ENCODE measurements around the gene RHBDD2. TPM values are rescaled to one million over a fixed set of nuclear protein-coding genes. Genes with fewer than 3 reads are reported as not detected.
"Not testable (repeated sequence)": the region's sequence is repeated elsewhere in the genome, so short reads cannot be mapped to it uniquely, and the experiment has no call there.

Gene RHBDD2
- total and polyA plus RNA-seq, 4 donors, result 25.1 to 102 (median 82.0) TPM

DNA sequence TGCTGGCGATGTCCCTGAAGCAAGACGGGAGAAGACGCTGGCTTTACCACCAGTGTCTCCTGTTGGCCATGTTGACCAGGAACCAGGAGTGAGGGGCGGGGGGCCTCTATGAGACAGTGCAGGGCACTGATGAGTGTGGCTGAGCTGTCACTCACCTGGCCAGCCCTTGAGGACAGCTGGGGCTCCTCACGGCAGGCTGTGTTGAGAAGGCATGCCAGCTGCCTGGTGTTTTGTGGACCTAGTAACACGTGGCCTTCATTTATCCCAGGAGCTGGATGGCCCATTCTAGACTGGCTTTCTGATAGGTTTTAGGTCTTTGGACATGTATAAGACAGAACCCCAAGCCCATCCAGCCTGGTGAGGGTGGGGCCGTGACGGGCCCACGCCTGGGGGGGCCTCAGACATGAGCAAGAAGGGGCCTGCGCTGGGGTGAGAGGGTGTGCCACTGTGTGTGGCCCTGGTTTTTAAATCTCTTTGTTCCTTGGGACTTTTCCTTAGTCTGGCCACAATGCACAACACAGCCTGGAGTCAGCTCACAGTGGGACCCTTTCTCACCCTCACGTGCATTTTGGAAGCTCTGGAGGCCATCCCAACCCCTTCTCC is 10.5 kb downstream of the RHBDD2 start:
- Histone ChIP-seq H3K4me3 (no peak overlapping the region), H3K9ac (ENCODE audit: insufficient read depth in 1 of 2, low read length in 2 of 2) (no peak overlapping the region), H3K9me3 (ENCODE audit: control insufficient read depth in 4 of 4, insufficient read depth in 3 of 4, low read length in 3 of 4) (no peaks in the 10 kb centered on the region), H3K27me3 (ENCODE audit: control insufficient read depth in 3 of 3, insufficient read depth in 3 of 3, low read length in 2 of 3) (no peaks in the 10 kb centered on the region), H3K4me1 (ENCODE audit: control insufficient read depth in 5 of 5, insufficient read depth in 5 of 5, low read length in 5 of 5) (peaks cover 0 to 15% (median 10%) of the 10 kb centered on the region in 5 donors), H3K27ac (ENCODE audit: low read depth in 1 of 2, low read length in 1 of 2) (no peak overlapping the region), H3K36me3 (ENCODE audit: control insufficient read depth in 4 of 4, insufficient read depth in 4 of 4, low read length in 4 of 4) (peaks cover 0 to 38% (median 8%) of the 10 kb centered on the region in 4 donors)
- no peak for ATAC-seq (ENCODE audit: insufficient read depth, low FRiP score)
- TF ChIP-seq, protein P1, sequence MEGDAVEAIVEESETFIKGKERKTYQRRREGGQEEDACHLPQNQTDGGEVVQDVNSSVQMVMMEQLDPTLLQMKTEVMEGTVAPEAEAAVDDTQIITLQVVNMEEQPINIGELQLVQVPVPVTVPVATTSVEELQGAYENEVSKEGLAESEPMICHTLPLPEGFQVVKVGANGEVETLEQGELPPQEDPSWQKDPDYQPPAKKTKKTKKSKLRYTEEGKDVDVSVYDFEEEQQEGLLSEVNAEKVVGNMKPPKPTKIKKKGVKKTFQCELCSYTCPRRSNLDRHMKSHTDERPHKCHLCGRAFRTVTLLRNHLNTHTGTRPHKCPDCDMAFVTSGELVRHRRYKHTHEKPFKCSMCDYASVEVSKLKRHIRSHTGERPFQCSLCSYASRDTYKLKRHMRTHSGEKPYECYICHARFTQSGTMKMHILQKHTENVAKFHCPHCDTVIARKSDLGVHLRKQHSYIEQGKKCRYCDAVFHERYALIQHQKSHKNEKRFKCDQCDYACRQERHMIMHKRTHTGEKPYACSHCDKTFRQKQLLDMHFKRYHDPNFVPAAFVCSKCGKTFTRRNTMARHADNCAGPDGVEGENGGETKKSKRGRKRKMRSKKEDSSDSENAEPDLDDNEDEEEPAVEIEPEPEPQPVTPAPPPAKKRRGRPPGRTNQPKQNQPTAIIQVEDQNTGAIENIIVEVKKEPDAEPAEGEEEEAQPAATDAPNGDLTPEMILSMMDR (IDR thresholded peaks at IDR 0.05; ENCODE audit: control extremely low read depth, extremely low read depth), result no peak
- DNase-seq, result no peak
- 89 to 96% methylated on average over 11 of the region's 11 CpGs for WGBS, 2 donors

DNA sequence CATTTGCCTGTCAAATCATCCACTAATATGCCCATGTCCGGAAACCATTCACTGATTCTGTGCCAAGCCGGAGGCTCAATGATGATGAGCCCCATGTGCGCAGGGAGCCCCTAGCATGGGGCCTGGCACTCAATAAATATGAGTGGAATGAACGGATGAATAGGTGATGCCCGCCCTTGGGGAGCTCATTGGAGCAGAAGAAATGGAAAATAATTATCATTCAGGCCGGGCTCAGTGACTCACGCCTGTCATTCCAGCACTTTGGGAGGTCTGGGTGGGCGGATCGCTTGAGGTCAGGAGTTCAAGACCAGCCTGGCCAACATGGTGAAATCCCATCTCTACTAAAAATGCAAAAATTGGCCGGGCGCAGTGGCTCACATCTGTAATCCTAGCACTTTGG is 11.0 kb downstream of the RHBDD2 start:
- 79 to 91% methylated on average over 11 of the region's 11 CpGs for WGBS, 2 donors
- Histone ChIP-seq H3K9ac (ENCODE audit: insufficient read depth in 1 of 2, low read length in 2 of 2) (no peak overlapping the region), H3K27ac (ENCODE audit: low read depth in 1 of 2, low read length in 1 of 2) (no peak overlapping the region), H3K4me1 (ENCODE audit: control insufficient read depth in 5 of 5, insufficient read depth in 5 of 5, low read length in 5 of 5) (peaks cover 0 to 15% (median 10%) of the 10 kb centered on the region in 5 donors), H3K4me3 (no peak overlapping the region), H3K9me3 (ENCODE audit: control insufficient read depth in 4 of 4, insufficient read depth in 3 of 4, low read length in 3 of 4) (no peaks in the 10 kb centered on the region), H3K36me3 (ENCODE audit: control insufficient read depth in 4 of 4, insufficient read depth in 4 of 4, low read length in 4 of 4) (peaks cover 0 to 33% (median 4%) of the 10 kb centered on the region in 4 donors), H3K27me3 (ENCODE audit: control insufficient read depth in 3 of 3, insufficient read depth in 3 of 3, low read length in 2 of 3) (no peaks in the 10 kb centered on the region)
- no peak for DNase-seq
- no peak for ATAC-seq (ENCODE audit: insufficient read depth, low FRiP score)
- TF ChIP-seq, protein P1 (IDR thresholded peaks at IDR 0.05; ENCODE audit: control extremely low read depth, extremely low read depth), result no peak

DNA sequence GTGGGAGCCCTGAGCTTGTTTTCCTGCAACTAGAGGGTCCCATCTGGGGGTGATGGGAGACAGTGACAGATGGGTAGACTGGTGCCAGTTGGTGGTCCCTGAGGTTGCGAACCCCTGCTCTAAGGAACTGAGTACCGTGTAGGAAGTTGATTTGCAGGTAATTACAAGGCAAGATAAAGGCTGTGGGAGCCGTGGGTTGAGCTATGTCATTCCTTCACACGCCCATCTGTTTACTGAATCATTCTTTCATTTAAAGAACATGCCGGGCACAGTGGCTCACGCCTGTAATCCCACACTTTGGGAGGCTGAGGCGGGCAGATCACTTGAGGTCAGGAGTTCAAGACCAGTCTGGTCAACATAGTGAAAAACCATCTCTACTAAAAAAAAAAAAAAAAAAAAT is 12.4 kb downstream of the RHBDD2 start:
- Histone ChIP-seq H3K4me1 (ENCODE audit: control insufficient read depth in 5 of 5, insufficient read depth in 5 of 5, low read length in 5 of 5) (peaks cover 0 to 15% (median 10%) of the 10 kb centered on the region in 5 donors), H3K27ac (ENCODE audit: low read depth in 1 of 2, low read length in 1 of 2) (peak overlapping the region in 1 of 2 donors; percentile 10), H3K36me3 (ENCODE audit: control insufficient read depth in 4 of 4, insufficient read depth in 4 of 4, low read length in 4 of 4) (peaks cover 0 to 20% (median 4%) of the 10 kb centered on the region in 4 donors)
- not testable (repeated sequence) for H3K4me3 ChIP-seq; DNase-seq; H3K9me3 ChIP-seq (ENCODE audit: control insufficient read depth in 4 of 4, insufficient read depth in 3 of 4, low read length in 3 of 4); H3K9ac ChIP-seq (ENCODE audit: insufficient read depth in 1 of 2, low read length in 2 of 2); H3K27me3 ChIP-seq (ENCODE audit: control insufficient read depth in 3 of 3, insufficient read depth in 3 of 3, low read length in 2 of 3); ATAC-seq (ENCODE audit: insufficient read depth, low FRiP score)
- 77 to 83% methylated on average over 7 of the region's 7 CpGs for WGBS, 2 donors

DNA sequence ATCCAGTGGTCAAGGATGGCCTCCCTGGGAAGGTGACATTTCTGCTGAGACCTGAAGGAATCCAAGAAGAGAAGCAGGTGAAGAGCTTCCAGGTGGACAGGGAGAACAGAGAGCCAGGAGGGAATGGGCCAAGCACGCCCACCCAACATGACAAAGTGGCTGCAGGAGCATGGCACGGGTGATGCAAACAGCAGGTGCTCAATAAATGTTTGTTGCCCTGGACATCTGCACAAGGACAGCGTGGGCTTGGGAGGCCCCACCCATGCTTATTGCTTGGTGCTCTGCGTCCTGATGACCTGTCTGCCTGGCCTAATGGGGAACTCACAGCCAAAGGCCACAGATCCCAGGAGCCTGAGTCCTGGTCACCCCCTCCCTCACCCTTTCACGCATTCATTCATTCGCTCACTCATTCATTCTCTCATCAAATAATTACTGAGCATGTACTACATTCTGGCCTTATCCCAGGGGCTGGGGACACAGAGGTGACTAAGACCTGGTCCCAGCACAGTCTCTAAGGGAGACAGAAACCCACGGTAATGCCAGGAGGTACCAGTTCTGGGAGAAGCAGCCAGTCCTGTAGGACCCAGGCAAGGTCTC is 13.1 kb downstream of the RHBDD2 start:
- peak overlapping the region in 1 of 2 donors; percentile 89 for H3K27ac ChIP-seq (ENCODE audit: low read depth in 1 of 2, low read length in 1 of 2)
- DNase-seq, result no peak

More for the DNA sequence above, 13.1 kb downstream of the RHBDD2 start:
- 90 to 91% methylated on average over 7 of the region's 7 CpGs for WGBS, 2 donors
- Histone ChIP-seq H3K4me3 (no peak overlapping the region), H3K36me3 (ENCODE audit: control insufficient read depth in 4 of 4, insufficient read depth in 4 of 4, low read length in 4 of 4) (peaks cover 0 to 15% (median 3%) of the 10 kb centered on the region in 4 donors), H3K4me1 (ENCODE audit: control insufficient read depth in 5 of 5, insufficient read depth in 5 of 5, low read length in 5 of 5) (peaks cover 0 to 15% (median 10%) of the 10 kb centered on the region in 5 donors), H3K27me3 (ENCODE audit: control insufficient read depth in 3 of 3, insufficient read depth in 3 of 3, low read length in 2 of 3) (no peaks in the 10 kb centered on the region), H3K9ac (ENCODE audit: insufficient read depth in 1 of 2, low read length in 2 of 2) (peak overlapping the region in 1 of 2 donors; percentile 8), H3K9me3 (ENCODE audit: control insufficient read depth in 4 of 4, insufficient read depth in 3 of 4, low read length in 3 of 4) (no peaks in the 10 kb centered on the region)
- TF ChIP-seq, protein P1 (IDR thresholded peaks at IDR 0.05; ENCODE audit: control extremely low read depth, extremely low read depth), result no peak
- no peak for ATAC-seq (ENCODE audit: insufficient read depth, low FRiP score)
